Activated naive CD8-positive, alpha-beta T cell treated with anti-CD3 and anti-CD28 coated beads, Interleukin-2, amount 50 U/mL, for 16 hours (primary cell): ENCODE data around the gene TM2D1.

Source experiments
- DNase-seq: peaks from one replicate; pipeline ENCODE4 v3.0.0-alpha.2; 2020; ENCODE audit warnings: low read depth, low spot score

The TM2D1 gene

GRCh38 chr1:61645476-61645875 is 79.5 kb downstream of the TM2D1 start:
- no peak for DNase-seq

GRCh38 chr1:61644303-61644702 is 80.6 kb downstream of the TM2D1 start:
- no peak for DNase-seq

GRCh38 chr1:61642475-61643232 is 82.3 kb downstream of the TM2D1 start:
- no peak for DNase-seq

- DNase-seq = peak; percentile 12
These were observed 83.2 kb downstream of the TM2D1 start for GRCh38 chr1:61641578-61642336.

GRCh38 chr1:61640531-61641530 is 84.1 kb downstream of the TM2D1 start:
- no peak for DNase-seq

GRCh38 chr1:61639608-61640336 is 85.2 kb downstream of the TM2D1 start:
- no peak for DNase-seq

GRCh38 chr1:61638911-61639605 is 85.9 kb downstream of the TM2D1 start:
- DNase-seq = no peak

- DNase-seq = no peak
These were observed 86.6 kb downstream of the TM2D1 start for GRCh38 chr1:61638296-61638695.

GRCh38 chr1:61637470-61637869 is 87.5 kb downstream of the TM2D1 start:
- no peak for DNase-seq

GRCh38 chr1:61636814-61637213 is 88.1 kb downstream of the TM2D1 start:
- no peak for DNase-seq

GRCh38 chr1:61636376-61636775 is 88.6 kb downstream of the TM2D1 start:
- DNase-seq = no peak

- DNase-seq = no peak
These were observed 89.4 kb downstream of the TM2D1 start for GRCh38 chr1:61635557-61635956.

- DNase-seq = no peak
These were observed 93.5 kb downstream of the TM2D1 start for GRCh38 chr1:61631436-61631835.
